GM19455 (cell line): ENCODE measurements around the gene CKAP4.

Experiments used
- ATAC-seq: cut with Tn5 transposase; IDR thresholded peaks from one replicate; pipeline ENCODE4 v1.9.1; 2021; ENCODE audit not compliant: unreplicated experiment

The CKAP4 gene

GRCh38 chr12:106275458-106275857 lies 27.6 kb upstream of the CKAP4 start:
- ATAC-seq, result no peak

- no peak for ATAC-seq
These were observed 26.8 kb upstream of the CKAP4 start for GRCh38 chr12:106274575-106275121.

- no peak for ATAC-seq
These were observed 26.2 kb upstream of the CKAP4 start for GRCh38 chr12:106274012-106274411.

- no peak for ATAC-seq
These were observed 25.7 kb upstream of the CKAP4 start for GRCh38 chr12:106273491-106273890.

- ATAC-seq, result no peak
These were observed 24.0 kb upstream of the CKAP4 start for GRCh38 chr12:106271575-106272505.

GRCh38 chr12:106269150-106269771 lies 21.4 kb upstream of the CKAP4 start:
- ATAC-seq, result no peak

- ATAC-seq, result no peak
These were observed 19.7 kb upstream of the CKAP4 start for GRCh38 chr12:106267535-106267934.

- ATAC-seq, result no peak
These were observed 17.3 kb upstream of the CKAP4 start for GRCh38 chr12:106265116-106265515.

- no peak for ATAC-seq
These were observed 11.1 kb upstream of the CKAP4 start for GRCh38 chr12:106258935-106259334.

- no peak for ATAC-seq
These were observed 10.4 kb upstream of the CKAP4 start for GRCh38 chr12:106258226-106258625.

- ATAC-seq, result no peak
These were observed 8.7 kb upstream of the CKAP4 start for GRCh38 chr12:106256524-106256923.

GRCh38 chr12:106255952-106256351 lies 8.1 kb upstream of the CKAP4 start:
- ATAC-seq, result no peak

GRCh38 chr12:106255493-106255892 lies 7.7 kb upstream of the CKAP4 start:
- ATAC-seq, result no peak

- no peak for ATAC-seq
These were observed 6.9 kb upstream of the CKAP4 start for GRCh38 chr12:106254724-106255123.

- ATAC-seq, result no peak
These were observed 4.0 kb upstream of the CKAP4 start for GRCh38 chr12:106251631-106252455.

- peak; percentile 73 for ATAC-seq
These were observed 1.8 kb upstream of the CKAP4 start for GRCh38 chr12:106249411-106250135.

- ATAC-seq, result no peak
These were observed 1.1 kb upstream of the CKAP4 start for GRCh38 chr12:106248846-106249371.

- peak; percentile 19 for ATAC-seq
These were observed 559 bp upstream of the CKAP4 start for GRCh38 chr12:106248312-106248845.

GRCh38 chr12:106246891-106247673 lies 738 bp downstream of the CKAP4 start:
- peak; percentile 35 for ATAC-seq
